Stimulated activated CD4-positive, alpha-beta T cell treated with anti-CD3 and anti-CD28 coated beads, TNF-alpha, amount 100 ng/mL, for 24 hours (primary cell): ENCODE measurements around the gene TTYH3.

ENCODE experiments used
- DNase-seq, 3 experiments: peaks; one replicate each; pipeline ENCODE4 v3.0.0-alpha.2; 2020; ENCODE audit warnings: low read depth in 3 of 3

The TTYH3 gene

GRCh38 chr7:2649139-2649838 lies 17.5 kb downstream of the TTYH3 start:
- DNase-seq = no peak

- DNase-seq = no peak
Observed at GRCh38 chr7:2649991-2650390, 18.2 kb downstream of the TTYH3 start.

GRCh38 chr7:2650451-2650850 lies 18.7 kb downstream of the TTYH3 start:
- DNase-seq = no peak

- DNase-seq = no peak
Observed at GRCh38 chr7:2651336-2651735, 19.6 kb downstream of the TTYH3 start.

GRCh38 chr7:2651847-2652735 lies 20.3 kb downstream of the TTYH3 start:
- DNase-seq = no peak

GRCh38 chr7:2652736-2653060 lies 20.9 kb downstream of the TTYH3 start:
- no peak for DNase-seq

GRCh38 chr7:2654059-2654458 lies 22.3 kb downstream of the TTYH3 start:
- DNase-seq = no peak

GRCh38 chr7:2655870-2656614 lies 24.3 kb downstream of the TTYH3 start:
- DNase-seq = no peak

GRCh38 chr7:2657208-2657607 lies 25.4 kb downstream of the TTYH3 start:
- DNase-seq = no peak

- no peak for DNase-seq
Observed at GRCh38 chr7:2657920-2658671, 26.3 kb downstream of the TTYH3 start.

GRCh38 chr7:2658941-2659340 lies 27.2 kb downstream of the TTYH3 start:
- no peak for DNase-seq

GRCh38 chr7:2659556-2660358 lies 28.0 kb downstream of the TTYH3 start:
- no peak for DNase-seq

GRCh38 chr7:2660359-2661095 lies 28.7 kb downstream of the TTYH3 start:
- DNase-seq = no peak

GRCh38 chr7:2661096-2661449 lies 29.3 kb downstream of the TTYH3 start:
- no peak for DNase-seq

- DNase-seq = no peak
Observed at GRCh38 chr7:2661602-2662272, 30.0 kb downstream of the TTYH3 start.

- DNase-seq = no peak
Observed at GRCh38 chr7:2662273-2663120, 30.7 kb downstream of the TTYH3 start.

- no peak for DNase-seq
Observed at GRCh38 chr7:2663121-2663886, 31.5 kb downstream of the TTYH3 start.

GRCh38 chr7:2663960-2664359 lies 32.2 kb downstream of the TTYH3 start:
- DNase-seq = no peak
